Measurements from ENCODE around the gene ZNF536. TPM values are rescaled to one million over a fixed set of nuclear protein-coding genes. Genes with fewer than 3 reads are reported as not detected.

ZNF536 gene
- total RNA-seq, 1 donor from 2014 or later = 0.43 TPM

GRCh38 chr19:30431591-30431990, 59.4 kb downstream of the ZNF536 start:
- H3K79me2 ChIP-seq (ENCODE audit: insufficient read depth, low read length) = no peaks in the 10 kb centered on the region
- no peak overlapping the region for H3K9ac ChIP-seq (ENCODE audit: low read length)
- H3K9me3 ChIP-seq (ENCODE audit: insufficient read depth, low read depth, low read length) = peaks cover 5% of the 10 kb centered on the region
- H3K4me1 ChIP-seq (ENCODE audit: insufficient read depth, low read length) = no peaks in the 10 kb centered on the region
- DNase-seq (ENCODE audit: low read depth) (no peak), FAIRE-seq (no peak)
- no peaks in the 10 kb centered on the region for H3K36me3 ChIP-seq (ENCODE audit: insufficient read depth, low read length)
- Mint-ChIP-seq H3K4me1 (ENCODE audit: low read depth, unreplicated experiment) (no peaks in the 10 kb centered on the region), H3K36me3 (ENCODE audit: low read depth, unreplicated experiment) (no peaks in the 10 kb centered on the region), H3K27ac (ENCODE audit: unreplicated experiment) (no peak overlapping the region), H3K9me3 (ENCODE audit: unreplicated experiment) (peaks cover 4% of the 10 kb centered on the region), H3K4me3 (ENCODE audit: unreplicated experiment) (no peak overlapping the region), H3K27me3 (ENCODE audit: low read depth, unreplicated experiment) (peaks cover 50% of the 10 kb centered on the region)
- no peak overlapping the region for H3K4me2 ChIP-seq (ENCODE audit: low read length)
- no peak for TF ChIP-seq EZH2 (IDR thresholded peaks at IDR 0.05; ENCODE audit: insufficient read depth, low read length)
- no peak for TF ChIP-seq CTCF (IDR thresholded peaks at IDR 0.05; ENCODE audit: insufficient read depth, low read depth, low read length)
- H2AFZ ChIP-seq (ENCODE audit: low read depth, low read length) = no peak overlapping the region
- H3K27me3 ChIP-seq (ENCODE audit: insufficient read depth, low read length) = no peaks in the 10 kb centered on the region
- H3K27ac ChIP-seq (ENCODE audit: low read depth, low read length) = no peak overlapping the region
- no peaks in the 10 kb centered on the region for H4K20me1 ChIP-seq (ENCODE audit: insufficient read depth, low read length)
- no peak overlapping the region for H3K4me3 ChIP-seq (ENCODE audit: insufficient read depth, low read depth, low read length)

GRCh38 chr19:30434797-30435594, 62.8 kb downstream of the ZNF536 start:
- Histone ChIP-seq H3K36me3 (ENCODE audit: insufficient read depth, low read length) (no peaks in the 10 kb centered on the region), H3K27ac (ENCODE audit: low read depth, low read length) (no peak overlapping the region), H4K20me1 (ENCODE audit: insufficient read depth, low read length) (no peaks in the 10 kb centered on the region), H3K4me2 (ENCODE audit: low read length) (no peak overlapping the region), H3K4me1 (ENCODE audit: insufficient read depth, low read length) (no peaks in the 10 kb centered on the region), H3K9ac (ENCODE audit: low read length) (no peak overlapping the region), H2AFZ (ENCODE audit: low read depth, low read length) (no peak overlapping the region), H3K27me3 (ENCODE audit: insufficient read depth, low read length) (no peaks in the 10 kb centered on the region), H3K4me3 (ENCODE audit: insufficient read depth, low read depth, low read length) (no peak overlapping the region), H3K9me3 (ENCODE audit: insufficient read depth, low read depth, low read length) (peaks cover 8% of the 10 kb centered on the region), H3K79me2 (ENCODE audit: insufficient read depth, low read length) (no peaks in the 10 kb centered on the region)
- peaks cover 21% of the 10 kb centered on the region for H3K27me3 Mint-ChIP-seq (ENCODE audit: low read depth, unreplicated experiment)
- no peaks in the 10 kb centered on the region for H3K36me3 Mint-ChIP-seq (ENCODE audit: low read depth, unreplicated experiment)
- TF ChIP-seq EZH2 (IDR thresholded peaks at IDR 0.05; ENCODE audit: insufficient read depth, low read length) (no peak), CTCF (IDR thresholded peaks at IDR 0.05; ENCODE audit: insufficient read depth, low read depth, low read length) (no peak)
- no peaks in the 10 kb centered on the region for H3K4me1 Mint-ChIP-seq (ENCODE audit: low read depth, unreplicated experiment)
- no peaks in the 10 kb centered on the region for H3K9me3 Mint-ChIP-seq (ENCODE audit: unreplicated experiment)
- no peak for DNase-seq (ENCODE audit: low read depth)
- H3K27ac Mint-ChIP-seq (ENCODE audit: unreplicated experiment) = no peak overlapping the region
- no peak for FAIRE-seq
- H3K4me3 Mint-ChIP-seq (ENCODE audit: unreplicated experiment) = no peak overlapping the region

DNA sequence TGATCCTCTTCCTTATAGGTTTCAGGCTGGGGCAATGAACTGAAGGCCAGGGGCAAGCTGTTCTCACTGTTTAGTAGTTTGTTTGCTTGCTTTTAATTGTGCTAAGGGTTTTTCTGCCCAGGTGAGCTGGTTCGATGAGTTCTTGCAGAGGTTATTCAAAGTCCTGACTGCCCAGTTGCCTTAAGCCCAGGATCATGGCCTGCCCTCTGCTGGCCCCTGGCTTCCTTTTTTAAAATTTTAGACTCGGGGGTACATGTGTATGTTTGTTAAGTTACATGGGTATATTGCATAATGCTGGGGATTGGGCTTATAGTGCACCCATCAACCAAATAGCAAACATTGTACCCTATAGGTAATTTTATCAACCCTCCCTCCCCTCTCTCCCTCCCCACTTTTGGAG, 65.7 kb downstream of the ZNF536 start:
- no peak overlapping the region for H3K27ac ChIP-seq (ENCODE audit: low read depth, low read length)
- H3K4me3 Mint-ChIP-seq (ENCODE audit: unreplicated experiment) = no peak overlapping the region
- peaks cover 10% of the 10 kb centered on the region for H3K9me3 ChIP-seq (ENCODE audit: insufficient read depth, low read depth, low read length)
- no peak for TF ChIP-seq CTCF (IDR thresholded peaks at IDR 0.05; ENCODE audit: insufficient read depth, low read depth, low read length)
- no peak for TF ChIP-seq EZH2 (IDR thresholded peaks at IDR 0.05; ENCODE audit: insufficient read depth, low read length)
- peaks cover 3% of the 10 kb centered on the region for H3K9me3 Mint-ChIP-seq (ENCODE audit: unreplicated experiment)
- no peaks in the 10 kb centered on the region for H3K36me3 ChIP-seq (ENCODE audit: insufficient read depth, low read length)
- no peaks in the 10 kb centered on the region for H3K4me1 Mint-ChIP-seq (ENCODE audit: low read depth, unreplicated experiment)
- H4K20me1 ChIP-seq (ENCODE audit: insufficient read depth, low read length) = no peaks in the 10 kb centered on the region
- FAIRE-seq = no peak
- no peak overlapping the region for H2AFZ ChIP-seq (ENCODE audit: low read depth, low read length)
- no peak for DNase-seq (ENCODE audit: low read depth)
- no peak overlapping the region for H3K9ac ChIP-seq (ENCODE audit: low read length)
- H3K27me3 Mint-ChIP-seq (ENCODE audit: low read depth, unreplicated experiment) = peaks cover 23% of the 10 kb centered on the region
- H3K36me3 Mint-ChIP-seq (ENCODE audit: low read depth, unreplicated experiment) = no peaks in the 10 kb centered on the region
- no peaks in the 10 kb centered on the region for H3K4me1 ChIP-seq (ENCODE audit: insufficient read depth, low read length)
- H3K27me3 ChIP-seq (ENCODE audit: insufficient read depth, low read length) = no peaks in the 10 kb centered on the region
- no peaks in the 10 kb centered on the region for H3K79me2 ChIP-seq (ENCODE audit: insufficient read depth, low read length)
- no peak overlapping the region for H3K4me3 ChIP-seq (ENCODE audit: insufficient read depth, low read depth, low read length)
- no peak overlapping the region for H3K27ac Mint-ChIP-seq (ENCODE audit: unreplicated experiment)
- no peak overlapping the region for H3K4me2 ChIP-seq (ENCODE audit: low read length)

Measured in astrocyte (in vitro differentiated cells and primary cell).